IPS-20b (cell line): ENCODE measurements around the gene RUBCNL.

Source experiments
- H3K27ac ChIP-seq: one replicate; pipeline ENCODE4 v1.5.1; 2013; ENCODE audit warnings: low read length
- H3K27me3 ChIP-seq: 2 replicates; pipeline ENCODE4 v1.6.1; 2013; ENCODE audit warnings: mild to moderate bottlenecking, low read length, inconsistent platforms; ENCODE audit not compliant: insufficient read depth
- H3K36me3 ChIP-seq: 2 replicates; pipeline ENCODE4 v1.6.1; 2013; ENCODE audit warnings: low read depth, mild to moderate bottlenecking, inconsistent platforms, low read length, moderate library complexity; ENCODE audit not compliant: insufficient read depth
- H3K4me1 ChIP-seq: 2 replicates; pipeline ENCODE4 v1.6.1; 2013; ENCODE audit warnings: mild to moderate bottlenecking, control low read depth, inconsistent platforms, low read length, moderate library complexity; ENCODE audit not compliant: insufficient read depth
- H3K4me3 ChIP-seq: 2 replicates; pipeline ENCODE4 v1.5.1; 2013; ENCODE audit warnings: mild to moderate bottlenecking, low read length, inconsistent platforms
- H3K9ac ChIP-seq: 2 replicates; pipeline ENCODE4 v1.6.1; 2013; ENCODE audit warnings: low read depth, mild to moderate bottlenecking, inconsistent platforms, low read length, moderate library complexity
- H3K9me3 ChIP-seq: 2 replicates; pipeline ENCODE4 v1.6.1; 2013; ENCODE audit warnings: mild to moderate bottlenecking, low read depth, low read length, inconsistent platforms; ENCODE audit not compliant: insufficient read depth

The RUBCNL gene

DNA sequence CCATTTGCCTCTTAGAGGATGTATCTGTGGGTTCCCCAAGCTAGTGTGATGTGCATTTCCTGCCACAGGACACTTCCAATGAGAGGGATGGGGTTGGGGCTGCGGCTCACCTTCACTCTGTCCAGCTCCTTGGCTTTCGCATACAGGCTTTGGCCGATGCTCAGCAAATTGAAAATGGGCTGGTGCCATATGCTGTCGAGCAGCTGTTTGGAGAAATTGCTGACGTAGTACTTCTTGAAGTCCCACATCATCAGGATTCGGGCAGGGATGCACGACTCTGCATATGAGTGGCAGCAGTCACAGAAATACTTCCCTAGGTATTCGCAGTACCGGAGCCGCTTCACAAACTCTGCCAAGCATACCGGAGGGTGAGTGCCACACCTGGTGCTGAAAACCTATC, 37.0 kb downstream of the RUBCNL start:
- H3K4me3 ChIP-seq: no peak overlapping the region
- no peaks in the 10 kb centered on the region for H3K27me3 ChIP-seq
- no peak overlapping the region for H3K9ac ChIP-seq
- no peaks in the 10 kb centered on the region for H3K9me3 ChIP-seq
- H3K27ac ChIP-seq: no peak overlapping the region
- no peaks in the 10 kb centered on the region for H3K36me3 ChIP-seq
- H3K4me1 ChIP-seq: no peaks in the 10 kb centered on the region; the same call in 1 of the 2 replicates

DNA sequence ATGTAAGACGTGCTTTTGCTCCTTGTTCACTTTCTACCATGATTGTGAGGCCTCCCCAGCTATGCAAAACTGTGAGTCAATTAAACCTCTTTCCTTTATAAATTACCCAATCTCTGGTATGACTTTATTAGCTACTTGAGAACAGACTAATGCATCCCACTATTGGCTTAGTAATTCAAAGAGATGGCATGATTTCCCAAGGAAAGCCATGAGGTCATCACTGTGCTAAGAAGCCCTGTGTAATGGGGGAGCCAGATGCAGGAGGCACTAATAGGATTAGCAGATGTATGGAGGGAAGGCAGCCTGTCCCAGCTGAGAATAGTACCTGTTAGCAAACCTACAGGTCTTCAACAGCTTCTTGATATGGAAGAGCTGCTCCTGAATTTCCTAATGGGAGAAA, 38.1 kb downstream of the RUBCNL start:
- Histone ChIP-seq H3K27me3 (no peaks in the 10 kb centered on the region), H3K27ac (no peak overlapping the region), H3K36me3 (no peaks in the 10 kb centered on the region), H3K4me1 (no peaks in the 10 kb centered on the region), H3K4me3 (no peak overlapping the region), H3K9ac (no peak overlapping the region), H3K9me3 (no peaks in the 10 kb centered on the region)

DNA sequence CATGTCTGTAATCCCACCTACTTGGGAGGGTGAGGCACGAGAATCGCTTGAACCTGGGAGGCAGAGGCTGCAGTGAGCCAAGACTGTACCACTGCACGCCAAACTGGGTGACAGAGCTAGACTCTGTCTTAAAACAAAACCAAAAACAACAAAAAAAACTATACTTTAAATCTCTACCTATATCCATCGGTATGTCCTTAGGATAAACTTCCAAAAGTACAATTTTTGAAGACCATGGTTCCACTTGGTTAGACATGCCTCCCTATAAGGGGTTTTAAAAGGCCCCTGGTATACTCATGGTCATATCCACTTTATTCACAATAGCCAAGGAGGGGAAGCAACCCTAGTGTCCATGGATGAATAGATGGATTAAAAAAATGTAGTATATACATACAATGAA, 39.8 kb downstream of the RUBCNL start:
- H3K9me3 ChIP-seq: no peaks in the 10 kb centered on the region
- no peaks in the 10 kb centered on the region for H3K27me3 ChIP-seq
- no peaks in the 10 kb centered on the region for H3K4me1 ChIP-seq
- no peak overlapping the region for H3K27ac ChIP-seq
- H3K36me3 ChIP-seq: no peaks in the 10 kb centered on the region
- H3K4me3 ChIP-seq: no peak overlapping the region
- H3K9ac ChIP-seq: no peak overlapping the region

DNA sequence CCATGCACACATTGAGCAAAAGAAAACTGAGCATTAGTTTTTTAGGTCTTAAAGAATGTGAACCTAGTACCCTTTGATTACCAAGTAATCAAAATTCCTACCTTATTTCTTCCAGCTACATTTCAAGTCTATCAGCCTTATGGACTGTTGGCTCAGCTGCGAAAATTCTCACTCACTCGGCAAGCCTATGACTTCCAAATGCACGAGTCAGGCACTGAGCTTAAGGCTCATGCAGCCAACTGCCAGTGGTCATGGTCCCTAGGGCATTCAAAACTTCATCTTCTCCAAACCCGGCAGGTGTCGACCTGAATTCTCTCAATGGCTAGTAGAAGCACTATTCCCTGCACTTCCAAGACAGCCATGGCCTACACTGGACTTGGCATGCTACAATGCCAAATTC, 41.2 kb downstream of the RUBCNL start:
- H3K4me1 ChIP-seq: no peaks in the 10 kb centered on the region
- H3K27me3 ChIP-seq: no peaks in the 10 kb centered on the region
- H3K4me3 ChIP-seq: no peak overlapping the region
- no peaks in the 10 kb centered on the region for H3K36me3 ChIP-seq
- H3K9ac ChIP-seq: no peak overlapping the region
- no peak overlapping the region for H3K27ac ChIP-seq
- no peaks in the 10 kb centered on the region for H3K9me3 ChIP-seq

- Histone ChIP-seq H3K4me3 (no peak overlapping the region), H3K9ac (no peak overlapping the region), H3K36me3 (no peaks in the 10 kb centered on the region), H3K27me3 (no peaks in the 10 kb centered on the region), H3K27ac (no peak overlapping the region), H3K9me3 (no peaks in the 10 kb centered on the region), H3K4me1 (no peaks in the 10 kb centered on the region)
Observed at GRCh38 chr13:46345398-46345797, 41.7 kb downstream of the RUBCNL start.

GRCh38 chr13:46343279-46343994, 43.6 kb downstream of the RUBCNL start:
- no peak overlapping the region for H3K9ac ChIP-seq
- no peaks in the 10 kb centered on the region for H3K4me1 ChIP-seq
- no peak overlapping the region for H3K4me3 ChIP-seq
- no peaks in the 10 kb centered on the region for H3K9me3 ChIP-seq
- no peaks in the 10 kb centered on the region for H3K27me3 ChIP-seq
- no peaks in the 10 kb centered on the region for H3K36me3 ChIP-seq
- no peak overlapping the region for H3K27ac ChIP-seq

DNA sequence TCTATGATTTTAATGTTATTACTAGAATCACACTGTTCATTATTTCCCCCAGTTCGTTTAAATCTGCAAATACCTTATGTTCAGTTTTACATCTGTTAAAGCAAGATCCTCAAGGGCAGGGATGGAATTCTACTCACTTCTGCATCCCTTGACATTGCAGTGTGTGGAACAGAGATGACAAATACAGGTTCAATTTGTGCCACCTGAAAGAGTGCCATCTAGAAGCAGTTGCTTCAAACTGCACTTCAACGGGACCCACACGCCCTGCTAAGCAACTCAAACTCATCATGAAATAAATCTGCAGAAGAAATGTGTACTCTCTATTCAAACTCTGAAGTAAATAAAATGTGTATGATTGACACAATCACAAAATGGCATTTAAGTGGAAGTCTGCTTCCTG, 44.5 kb downstream of the RUBCNL start:
- Histone ChIP-seq H3K27me3 (no peaks in the 10 kb centered on the region), H3K9ac (no peak overlapping the region), H3K9me3 (no peaks in the 10 kb centered on the region), H3K36me3 (no peaks in the 10 kb centered on the region), H3K4me1 (no peaks in the 10 kb centered on the region), H3K27ac (no peak overlapping the region), H3K4me3 (no peak overlapping the region)

DNA sequence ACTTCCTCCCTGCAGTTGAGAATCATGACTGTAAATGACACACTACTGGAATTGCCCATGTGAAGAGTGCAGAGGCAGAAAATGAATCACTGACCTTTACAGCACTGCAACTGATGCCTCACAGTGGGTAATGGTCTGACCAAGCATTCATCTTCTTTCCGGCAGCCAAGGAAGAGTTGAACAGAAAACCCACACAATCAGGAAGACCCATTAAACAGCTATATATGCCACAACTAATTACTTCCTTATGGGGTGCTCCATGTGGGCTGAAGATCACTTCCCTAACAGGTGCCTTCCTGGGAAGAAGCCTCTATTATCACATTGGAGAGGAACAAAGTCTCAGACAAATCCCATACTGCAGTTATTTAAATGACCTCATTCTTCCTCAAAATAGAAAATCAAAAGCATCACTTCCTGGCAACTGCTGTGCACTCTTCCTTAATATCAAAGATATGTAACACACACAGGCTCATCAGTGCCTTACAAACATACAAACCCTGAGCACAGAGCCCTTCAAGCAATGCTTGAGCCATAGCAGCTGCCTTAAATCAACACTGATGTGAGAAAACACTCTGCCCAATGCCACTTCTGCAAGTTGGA, 45.8 kb downstream of the RUBCNL start:
- Histone ChIP-seq H3K4me1 (no peaks in the 10 kb centered on the region), H3K27ac (no peak overlapping the region), H3K4me3 (no peak overlapping the region), H3K36me3 (no peaks in the 10 kb centered on the region), H3K27me3 (no peaks in the 10 kb centered on the region), H3K9me3 (no peaks in the 10 kb centered on the region), H3K9ac (no peak overlapping the region)

DNA sequence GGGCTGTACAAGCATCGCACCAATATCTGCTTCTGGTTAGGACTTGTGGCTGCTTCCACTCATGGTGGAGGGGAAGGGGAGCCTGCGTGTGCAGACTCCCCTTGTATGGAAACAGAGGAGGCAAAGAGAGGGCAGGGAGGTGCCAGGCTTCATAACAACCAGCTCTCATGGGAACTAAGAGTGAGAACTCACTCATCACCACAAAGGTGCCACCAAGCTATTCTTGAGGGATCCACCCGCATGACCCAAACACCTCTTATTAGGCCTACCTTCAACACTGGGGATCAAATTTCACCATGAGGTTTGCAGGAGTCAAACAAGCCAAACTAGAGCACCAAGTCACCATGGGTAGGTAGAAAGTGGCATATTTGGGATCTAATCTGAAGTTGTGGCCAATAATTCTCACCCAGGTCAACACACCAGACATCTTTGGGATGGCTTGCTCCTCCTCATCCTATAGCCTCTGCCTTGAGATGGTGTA, 46.4 kb downstream of the RUBCNL start:
- Histone ChIP-seq H3K27me3 (no peaks in the 10 kb centered on the region), H3K4me1 (no peaks in the 10 kb centered on the region), H3K9me3 (no peaks in the 10 kb centered on the region), H3K4me3 (no peak overlapping the region), H3K27ac (no peak overlapping the region), H3K36me3 (no peaks in the 10 kb centered on the region), H3K9ac (no peak overlapping the region)

GRCh38 chr13:46340011-46340410, 47.0 kb downstream of the RUBCNL start:
- Histone ChIP-seq H3K4me3 (no peak overlapping the region), H3K4me1 (no peaks in the 10 kb centered on the region), H3K27ac (no peak overlapping the region), H3K36me3 (no peaks in the 10 kb centered on the region), H3K9ac (no peak overlapping the region), H3K27me3 (no peaks in the 10 kb centered on the region), H3K9me3 (no peaks in the 10 kb centered on the region)

DNA sequence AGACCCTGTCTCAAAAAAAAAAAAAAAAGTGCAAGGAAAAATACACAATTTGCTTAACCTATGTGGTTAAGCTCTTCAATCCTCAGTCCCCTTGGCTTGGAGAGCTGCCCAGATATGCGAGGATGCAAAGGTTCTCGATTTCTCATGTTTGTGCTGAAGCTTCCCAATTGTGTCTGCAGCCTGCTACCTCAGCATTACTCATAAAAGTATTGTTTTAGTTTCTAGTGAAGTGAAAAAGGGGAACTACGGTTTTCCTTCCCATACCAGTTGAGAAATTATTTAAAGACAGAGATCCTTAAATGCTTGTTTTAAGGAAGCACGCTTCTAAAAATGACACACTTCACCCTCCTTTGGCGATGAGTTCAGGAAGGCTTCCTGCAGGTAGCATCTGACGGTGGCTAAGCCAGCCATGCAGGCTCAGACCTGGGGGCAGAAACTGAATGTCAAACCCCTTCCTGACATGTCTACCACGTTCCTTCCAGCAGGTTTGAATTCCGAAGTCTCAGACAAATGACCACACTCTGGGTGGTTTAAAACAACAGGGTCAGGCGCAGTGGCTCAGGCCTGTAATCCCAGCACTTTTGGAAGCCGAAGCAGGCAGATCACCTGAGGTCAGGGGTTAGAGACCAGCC, 47.9 kb downstream of the RUBCNL start:
- Histone ChIP-seq H3K4me1 (no peaks in the 10 kb centered on the region), H3K4me3 (no peak overlapping the region), H3K9me3 (no peaks in the 10 kb centered on the region), H3K27me3 (no peaks in the 10 kb centered on the region), H3K27ac (no peak overlapping the region), H3K36me3 (no peaks in the 10 kb centered on the region), H3K9ac (no peak overlapping the region)

- Histone ChIP-seq H3K27me3 (no peaks in the 10 kb centered on the region), H3K9ac (no peak overlapping the region), H3K4me3 (no peak overlapping the region), H3K27ac (no peak overlapping the region), H3K9me3 (no peaks in the 10 kb centered on the region), H3K36me3 (no peaks in the 10 kb centered on the region), H3K4me1 (no peaks in the 10 kb centered on the region)
Observed at GRCh38 chr13:46337700-46338099, 49.4 kb downstream of the RUBCNL start.
